K562 (cell line): Measurements from ENCODE around the gene FAM120B. TPM values are rescaled to one million over a fixed set of nuclear protein-coding genes. Genes with fewer than 3 reads are reported as not detected.

ENCODE experiments used
- CBX8 ChIP-seq: fragments of 200-600 bp; sonication (generic); IDR thresholded peaks from 2 replicates; pipeline ENCODE4 v1.6.1; 2012; ENCODE audit warnings: borderline replicate concordance, mixed run types, low read depth, mild to moderate bottlenecking, moderate library complexity, mixed read lengths, low read length, control low read depth, inconsistent platforms; ENCODE audit not compliant: poor library complexity, severe bottlenecking; ENCODE audit errors: extremely low read depth
- CEBPG ChIP-seq, 3 experiments: fragments of 200-800 bp in 1 of 3; sonication (Bioruptor generic) in 1 of 3; sonication (generic) in 1 of 3; formaldehyde crosslinking in 1 of 3; IDR thresholded peaks in 2 of 3; conservative IDR thresholded peaks in 1 of 3; 2 replicates each; pipeline versions ENCODE4 v1.6.1 to v1.8.0; 2016 to 2022; ENCODE audit warnings: missing compliant biosample characterization in 2 of 3, missing genetic modification characterization in 2 of 3, mild to moderate bottlenecking in 1 of 3, missing genetic modification reagents in 1 of 3
- DIDO1 ChIP-seq: fragments of 450-650 bp; IDR thresholded peaks from 2 replicates; pipeline ENCODE4 v1.6.1; 2016; ENCODE audit warnings: low read depth, missing biosample characterization, missing genetic modification characterization
- EHMT2 ChIP-seq: fragments of 450-650 bp; IDR thresholded peaks from 2 replicates; pipeline ENCODE4 v1.6.1; 2018; ENCODE audit warnings: antibody characterized with exemption
- ETS2 ChIP-seq: IDR thresholded peaks from 2 replicates; pipeline ENCODE4 v1.6.1; 2016; ENCODE audit warnings: borderline replicate concordance, missing genetic modification characterization, mild to moderate bottlenecking, moderate library complexity, missing compliant biosample characterization; ENCODE audit not compliant: poor library complexity, severe bottlenecking
- EZH2 ChIP-seq: IDR thresholded peaks from 2 replicates; pipeline ENCODE4 v1.6.1; 2012; ENCODE audit warnings: low read depth, mild to moderate bottlenecking, inconsistent platforms, low read length, borderline replicate concordance
- NUFIP1 ChIP-seq: fragments of 450-650 bp; IDR thresholded peaks from 2 replicates; pipeline ENCODE4 v1.6.1; 2018; ENCODE audit not compliant: partially characterized antibody
- PHTF2 ChIP-seq: fragments of 250-450 bp; sonication (Bioruptor Pico); IDR thresholded peaks from 2 replicates; pipeline ENCODE4 v1.5.0; 2021; ENCODE audit warnings: mild to moderate bottlenecking
- POLR2G ChIP-seq: fragments of 200-400 bp; formaldehyde crosslinking; IDR thresholded peaks from 2 replicates; pipeline ENCODE4 v1.6.1; 2017; ENCODE audit warnings: low read depth, mild to moderate bottlenecking, antibody characterized with exemption, low read length, moderate library complexity
- RBFOX2 ChIP-seq: fragments of 200-400 bp; formaldehyde crosslinking; IDR thresholded peaks from 2 replicates; pipeline ENCODE4 v1.6.1; 2017; ENCODE audit warnings: low read depth, mild to moderate bottlenecking, low read length, moderate library complexity
- RUNX1 ChIP-seq: sonication (generic); IDR thresholded peaks from 2 replicates; pipeline ENCODE4 v1.6.1; 2016; ENCODE audit warnings: antibody characterized with exemption, low read depth
- SREBF2 ChIP-seq: sonication (generic); formaldehyde crosslinking; IDR thresholded peaks from 2 replicates; pipeline ENCODE4 v1.4.0; 2020; ENCODE audit warnings: mild to moderate bottlenecking, missing genetic modification reagents
- SRSF1 ChIP-seq: fragments of 200-400 bp; formaldehyde crosslinking; IDR thresholded peaks from 2 replicates; pipeline ENCODE4 v1.6.1; 2017; ENCODE audit warnings: mild to moderate bottlenecking, low read depth, low read length, moderate library complexity
- ZC3H11A ChIP-seq: IDR thresholded peaks from 2 replicates; pipeline ENCODE4 v1.6.1; 2012; ENCODE audit warnings: low read depth, low read length, improper control_type of control experiment
- ZKSCAN8 ChIP-seq: fragments of 200-800 bp; sonication (Bioruptor generic); IDR thresholded peaks from 2 replicates; pipeline ENCODE4 v1.6.1; 2016; ENCODE audit warnings: missing genetic modification characterization, missing compliant biosample characterization
- ZNF263 ChIP-seq: sonication (generic); formaldehyde crosslinking; IDR thresholded peaks from 2 replicates; pipeline ENCODE4 v1.8.0; 2022; ENCODE audit warnings: mild to moderate bottlenecking, missing genetic modification reagents, borderline replicate concordance
- ZNF316 ChIP-seq: fragments of 450-650 bp; IDR thresholded peaks from 2 replicates; pipeline ENCODE4 v1.6.1; 2016
- ZNF324 ChIP-seq: fragments of 250-450 bp; sonication (Bioruptor Pico); IDR thresholded peaks from 2 replicates; pipeline ENCODE4 v1.4.0; 2020; ENCODE audit warnings: mild to moderate bottlenecking
- ZNF347 ChIP-seq: fragments of 450-650 bp; formaldehyde crosslinking; IDR thresholded peaks from 2 replicates; pipeline ENCODE4 v1.4.0; 2020; ENCODE audit warnings: low read depth, mild to moderate bottlenecking, moderate library complexity
- ZNF41 ChIP-seq: fragments of 250-450 bp; sonication (Bioruptor Pico); conservative IDR thresholded peaks from 2 replicates; pipeline ENCODE4 v1.4.0; 2020; ENCODE audit warnings: mild to moderate bottlenecking
- ZNF696 ChIP-seq: fragments of 250-450 bp; sonication (Bioruptor Pico); conservative IDR thresholded peaks from 2 replicates; pipeline ENCODE4 v1.4.0; 2020; ENCODE audit warnings: mild to moderate bottlenecking, moderate library complexity
- polyA plus RNA-seq, 8 experiments: library from polyadenylated mRNA; depleted of rRNA in 4 of 8; stranded (reverse) in 5 of 8; unstranded in 3 of 8; fragments of >200 nt; fragmentation: Nextera tagmentation in 2 of 8; fragmentation: Illumina TruSeq in 1 of 8; extraction: Ambion mirVana in 2 of 8; extraction: Trizol in 1 of 8; gene quantifications; 2 replicates each; pipeline versions ENCODE4 v1.2.1 to v1.2.3, GENCODE V29; 2011 to 2014; ENCODE audit warnings: inconsistent platforms in 1 of 8, missing spikeins in 1 of 8
- total RNA-seq, 7 experiments: library from RNA; depleted of rRNA in 6 of 7; stranded (reverse); fragments of >200 nt in 6 of 7; fragmentation: Illumina TruSeq in 2 of 7; extraction: Trizol in 2 of 7; gene quantifications; 2 replicates each; pipeline versions ENCODE4 v1.2.1 to v1.2.3, GENCODE V29; 2011 to 2021; ENCODE audit warnings: low replicate concordance in 1 of 7
- TF ChIP-seq, protein P1 (sequence below): fragments of 200-800 bp; sonication (Bioruptor generic); IDR thresholded peaks from 2 replicates; pipeline ENCODE4 v1.6.1; 2017; ENCODE audit warnings: missing genetic modification characterization, missing compliant biosample characterization
- TF ChIP-seq, protein P2 (sequence below): sonication (generic); formaldehyde crosslinking; IDR thresholded peaks from 2 replicates; pipeline ENCODE4 v1.8.0; 2023; ENCODE audit warnings: mild to moderate bottlenecking, missing genetic modification reagents
- TF ChIP-seq, protein P3 (sequence below), 2 experiments: IDR thresholded peaks; 2 replicates each; pipeline ENCODE4 v1.6.1; 2011; ENCODE audit warnings: borderline replicate concordance in 1 of 2, control low read depth in 1 of 2, low read depth in 1 of 2, low read length in 1 of 2, mild to moderate bottlenecking in 1 of 2, mixed read lengths in 1 of 2, moderate library complexity in 1 of 2; ENCODE audit not compliant: insufficient read depth in 1 of 2, insufficient read length in 1 of 2, poor library complexity in 1 of 2, severe bottlenecking in 1 of 2; ENCODE audit errors: extremely low read depth in 1 of 2

Gene FAM120B
- total and polyA plus RNA-seq, 9 of the 15 experiments (the other 6 are each of a cell fraction or from before 2014, with no cell fraction given), result 3.5 to 22.6 (median 14.7) TPM

DNA sequence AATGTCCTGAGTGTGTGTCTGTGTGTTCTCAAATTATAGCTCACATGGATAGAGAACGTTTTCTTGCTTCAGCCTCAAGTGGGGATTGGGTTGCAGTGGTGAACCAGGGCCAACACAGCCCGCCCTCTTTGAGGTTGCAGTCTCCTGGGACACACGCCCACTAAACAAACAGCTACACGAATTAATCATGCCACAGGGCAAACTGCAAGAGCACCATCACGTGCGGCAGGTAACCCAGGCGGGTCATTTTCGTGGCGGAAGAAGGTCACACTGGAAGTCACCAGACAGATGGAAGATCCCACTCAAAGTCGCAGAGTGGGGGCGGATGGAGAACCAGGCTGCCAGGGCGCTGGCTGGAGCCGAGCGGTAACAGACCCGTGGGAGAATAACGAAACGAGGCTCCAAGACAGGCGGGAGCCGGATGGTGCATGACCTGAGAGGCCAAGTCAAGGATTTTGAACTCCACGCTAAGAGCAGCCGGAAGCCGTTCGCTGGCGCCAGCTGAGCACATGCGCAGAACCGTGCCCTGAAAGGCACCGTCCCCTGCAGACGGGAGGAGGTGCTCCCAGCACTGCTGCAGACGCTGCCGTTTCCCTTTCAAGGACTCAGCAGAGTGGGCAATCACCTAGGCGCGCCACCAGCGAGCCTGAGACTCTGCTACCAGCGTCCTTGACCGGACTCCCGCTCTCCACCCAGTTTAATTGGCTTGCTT, 26.4 kb upstream of the FAM120B start (continued):
- TF ChIP-seq DIDO1 (tag), result no peak
- TF ChIP-seq ETS2 (tag), result no peak
- no peak for TF ChIP-seq CEBPG (CRISPR knock-in tag; IDR thresholded peaks at IDR 0.05)
- TF ChIP-seq CEBPG (tag; conservative IDR thresholded peaks at IDR 0.05 in 1 of 2, IDR thresholded peaks at IDR 0.05 in 1 of 2), result no peak
- TF ChIP-seq, protein P1, sequence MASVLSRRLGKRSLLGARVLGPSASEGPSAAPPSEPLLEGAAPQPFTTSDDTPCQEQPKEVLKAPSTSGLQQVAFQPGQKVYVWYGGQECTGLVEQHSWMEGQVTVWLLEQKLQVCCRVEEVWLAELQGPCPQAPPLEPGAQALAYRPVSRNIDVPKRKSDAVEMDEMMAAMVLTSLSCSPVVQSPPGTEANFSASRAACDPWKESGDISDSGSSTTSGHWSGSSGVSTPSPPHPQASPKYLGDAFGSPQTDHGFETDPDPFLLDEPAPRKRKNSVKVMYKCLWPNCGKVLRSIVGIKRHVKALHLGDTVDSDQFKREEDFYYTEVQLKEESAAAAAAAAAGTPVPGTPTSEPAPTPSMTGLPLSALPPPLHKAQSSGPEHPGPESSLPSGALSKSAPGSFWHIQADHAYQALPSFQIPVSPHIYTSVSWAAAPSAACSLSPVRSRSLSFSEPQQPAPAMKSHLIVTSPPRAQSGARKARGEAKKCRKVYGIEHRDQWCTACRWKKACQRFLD (CRISPR knock-in tag), result no peak
- TF ChIP-seq, protein P2, sequence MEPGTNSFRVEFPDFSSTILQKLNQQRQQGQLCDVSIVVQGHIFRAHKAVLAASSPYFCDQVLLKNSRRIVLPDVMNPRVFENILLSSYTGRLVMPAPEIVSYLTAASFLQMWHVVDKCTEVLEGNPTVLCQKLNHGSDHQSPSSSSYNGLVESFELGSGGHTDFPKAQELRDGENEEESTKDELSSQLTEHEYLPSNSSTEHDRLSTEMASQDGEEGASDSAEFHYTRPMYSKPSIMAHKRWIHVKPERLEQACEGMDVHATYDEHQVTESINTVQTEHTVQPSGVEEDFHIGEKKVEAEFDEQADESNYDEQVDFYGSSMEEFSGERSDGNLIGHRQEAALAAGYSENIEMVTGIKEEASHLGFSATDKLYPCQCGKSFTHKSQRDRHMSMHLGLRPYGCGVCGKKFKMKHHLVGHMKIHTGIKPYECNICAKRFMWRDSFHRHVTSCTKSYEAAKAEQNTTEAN (CRISPR knock-in tag), result no peak
- no peak for TF ChIP-seq ZNF316
- no peak for TF ChIP-seq SREBF2 (CRISPR knock-in tag)
- TF ChIP-seq ZC3H11A, result no peak
- TF ChIP-seq, protein P3, sequence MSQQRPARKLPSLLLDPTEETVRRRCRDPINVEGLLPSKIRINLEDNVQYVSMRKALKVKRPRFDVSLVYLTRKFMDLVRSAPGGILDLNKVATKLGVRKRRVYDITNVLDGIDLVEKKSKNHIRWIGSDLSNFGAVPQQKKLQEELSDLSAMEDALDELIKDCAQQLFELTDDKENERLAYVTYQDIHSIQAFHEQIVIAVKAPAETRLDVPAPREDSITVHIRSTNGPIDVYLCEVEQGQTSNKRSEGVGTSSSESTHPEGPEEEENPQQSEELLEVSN (IDR thresholded peaks at IDR 0.05; ENCODE audit: borderline replicate concordance in 1 of 2, extremely low read depth in 1 of 2, insufficient read depth in 1 of 2, insufficient read length in 1 of 2, low read depth in 1 of 2, low read length in 1 of 2, poor library complexity in 1 of 2, severe bottlenecking in 1 of 2), result no peak
- TF ChIP-seq EHMT2, result no peak
- no peak for TF ChIP-seq ZNF347
- TF ChIP-seq CBX8, result peak; percentile 15
- TF ChIP-seq ZNF696 (CRISPR knock-in tag), result no peak
- no peak for TF ChIP-seq ZKSCAN8
- TF ChIP-seq ZNF324 (CRISPR knock-in tag), result no peak
- TF ChIP-seq SRSF1, result no peak
- no peak for TF ChIP-seq RBFOX2
- TF ChIP-seq PHTF2 (CRISPR knock-in tag), result no peak
- no peak for TF ChIP-seq RUNX1
- peak; percentile 62 for TF ChIP-seq ZNF263
- TF ChIP-seq POLR2G, result 0 out of 2 replicates have a peak, but pooled peaks have one; percentile 20
- TF ChIP-seq ZNF41 (CRISPR knock-in tag), result no peak
- TF ChIP-seq NUFIP1, result no peak
- 0 out of 2 replicates have a peak, but pooled peaks have one; percentile 87 for TF ChIP-seq EZH2
